ENCODE data around the gene MBP.

MBP gene

GRCh38 chr18:76986406-76986805 lies 146.2 kb downstream of the MBP start:
- Histone ChIP-seq H3K4me1 (ENCODE audit: control insufficient read depth, insufficient read depth, low read length) (no peaks in the 10 kb centered on the region), H3K4me3 (ENCODE audit: low read length) (no peak overlapping the region), H3K27me3 (ENCODE audit: control insufficient read depth, insufficient read depth, low read length) (peaks cover 13% of the 10 kb centered on the region), H3K36me3 (ENCODE audit: insufficient read depth, low read length) (no peaks in the 10 kb centered on the region), H3K4me2 (ENCODE audit: low read length) (no peak overlapping the region), H3K9ac (ENCODE audit: low read depth, low read length) (no peak overlapping the region), H3K9me3 (replicated peaks; ENCODE audit: low read length) (no peaks in the 10 kb centered on the region)

- H3K4me1 ChIP-seq (ENCODE audit: control insufficient read depth, insufficient read depth, low read length) = no peaks in the 10 kb centered on the region
- H3K36me3 ChIP-seq (ENCODE audit: insufficient read depth, low read length) = no peaks in the 10 kb centered on the region
- H3K9me3 ChIP-seq (replicated peaks; ENCODE audit: low read length) = no peaks in the 10 kb centered on the region
- no peak overlapping the region for H3K4me2 ChIP-seq (ENCODE audit: low read length)
- no peak overlapping the region for H3K4me3 ChIP-seq (ENCODE audit: low read length)
- no peak overlapping the region for H3K9ac ChIP-seq (ENCODE audit: low read depth, low read length)
- peaks cover 13% of the 10 kb centered on the region for H3K27me3 ChIP-seq (ENCODE audit: control insufficient read depth, insufficient read depth, low read length)
These were observed 146.7 kb downstream of the MBP start for GRCh38 chr18:76985951-76986236.

GRCh38 chr18:76985156-76985950 lies 147.2 kb downstream of the MBP start:
- Histone ChIP-seq H3K9me3 (replicated peaks; ENCODE audit: low read length) (no peaks in the 10 kb centered on the region), H3K4me3 (ENCODE audit: low read length) (no peak overlapping the region), H3K4me2 (ENCODE audit: low read length) (no peak overlapping the region), H3K9ac (ENCODE audit: low read depth, low read length) (no peak overlapping the region), H3K27me3 (ENCODE audit: control insufficient read depth, insufficient read depth, low read length) (peaks cover 13% of the 10 kb centered on the region), H3K4me1 (ENCODE audit: control insufficient read depth, insufficient read depth, low read length) (no peaks in the 10 kb centered on the region), H3K36me3 (ENCODE audit: insufficient read depth, low read length) (no peaks in the 10 kb centered on the region)

GRCh38 chr18:76984193-76985155 lies 148.1 kb downstream of the MBP start:
- H3K4me3 ChIP-seq (ENCODE audit: low read length) = no peak overlapping the region
- no peaks in the 10 kb centered on the region for H3K4me1 ChIP-seq (ENCODE audit: control insufficient read depth, insufficient read depth, low read length)
- no peaks in the 10 kb centered on the region for H3K36me3 ChIP-seq (ENCODE audit: insufficient read depth, low read length)
- H3K9me3 ChIP-seq (replicated peaks; ENCODE audit: low read length) = no peaks in the 10 kb centered on the region
- no peak overlapping the region for H3K4me2 ChIP-seq (ENCODE audit: low read length)
- H3K9ac ChIP-seq (ENCODE audit: low read depth, low read length) = no peak overlapping the region
- H3K27me3 ChIP-seq (ENCODE audit: control insufficient read depth, insufficient read depth, low read length) = peaks cover 13% of the 10 kb centered on the region

GRCh38 chr18:76983613-76984051 lies 149.0 kb downstream of the MBP start:
- Histone ChIP-seq H3K4me2 (ENCODE audit: low read length) (no peak overlapping the region), H3K9me3 (replicated peaks; ENCODE audit: low read length) (no peaks in the 10 kb centered on the region), H3K4me1 (ENCODE audit: control insufficient read depth, insufficient read depth, low read length) (no peaks in the 10 kb centered on the region), H3K36me3 (ENCODE audit: insufficient read depth, low read length) (no peaks in the 10 kb centered on the region), H3K4me3 (ENCODE audit: low read length) (no peak overlapping the region), H3K9ac (ENCODE audit: low read depth, low read length) (no peak overlapping the region), H3K27me3 (ENCODE audit: control insufficient read depth, insufficient read depth, low read length) (peaks cover 11% of the 10 kb centered on the region)

GRCh38 chr18:76982841-76983583 lies 149.6 kb downstream of the MBP start:
- H3K9me3 ChIP-seq (replicated peaks; ENCODE audit: low read length) = no peaks in the 10 kb centered on the region
- H3K4me2 ChIP-seq (ENCODE audit: low read length) = no peak overlapping the region
- no peak overlapping the region for H3K9ac ChIP-seq (ENCODE audit: low read depth, low read length)
- no peaks in the 10 kb centered on the region for H3K36me3 ChIP-seq (ENCODE audit: insufficient read depth, low read length)
- no peaks in the 10 kb centered on the region for H3K4me1 ChIP-seq (ENCODE audit: control insufficient read depth, insufficient read depth, low read length)
- H3K27me3 ChIP-seq (ENCODE audit: control insufficient read depth, insufficient read depth, low read length) = peaks cover 5% of the 10 kb centered on the region
- no peak overlapping the region for H3K4me3 ChIP-seq (ENCODE audit: low read length)

GRCh38 chr18:76982038-76982437 lies 150.5 kb downstream of the MBP start:
- Histone ChIP-seq H3K36me3 (ENCODE audit: insufficient read depth, low read length) (no peaks in the 10 kb centered on the region), H3K27me3 (ENCODE audit: control insufficient read depth, insufficient read depth, low read length) (peaks cover 3% of the 10 kb centered on the region), H3K9ac (ENCODE audit: low read depth, low read length) (no peak overlapping the region), H3K4me1 (ENCODE audit: control insufficient read depth, insufficient read depth, low read length) (no peaks in the 10 kb centered on the region), H3K4me2 (ENCODE audit: low read length) (no peak overlapping the region), H3K9me3 (replicated peaks; ENCODE audit: low read length) (no peaks in the 10 kb centered on the region), H3K4me3 (ENCODE audit: low read length) (no peak overlapping the region)

- Histone ChIP-seq H3K4me2 (ENCODE audit: low read length) (no peak overlapping the region), H3K4me3 (ENCODE audit: low read length) (no peak overlapping the region), H3K9ac (ENCODE audit: low read depth, low read length) (no peak overlapping the region), H3K36me3 (ENCODE audit: insufficient read depth, low read length) (no peaks in the 10 kb centered on the region), H3K27me3 (ENCODE audit: control insufficient read depth, insufficient read depth, low read length) (peaks cover 3% of the 10 kb centered on the region), H3K4me1 (ENCODE audit: control insufficient read depth, insufficient read depth, low read length) (no peaks in the 10 kb centered on the region), H3K9me3 (replicated peaks; ENCODE audit: low read length) (no peaks in the 10 kb centered on the region)
These were observed 151.1 kb downstream of the MBP start for GRCh38 chr18:76981396-76981968.

GRCh38 chr18:76980663-76981395 lies 151.8 kb downstream of the MBP start:
- no peaks in the 10 kb centered on the region for H3K4me1 ChIP-seq (ENCODE audit: control insufficient read depth, insufficient read depth, low read length)

GRCh38 chr18:76979906-76980305 lies 152.7 kb downstream of the MBP start:
- H3K27me3 ChIP-seq (ENCODE audit: control insufficient read depth, insufficient read depth, low read length) = no peaks in the 10 kb centered on the region
- no peak overlapping the region for H3K4me2 ChIP-seq (ENCODE audit: low read length)
- H3K36me3 ChIP-seq (ENCODE audit: insufficient read depth, low read length) = no peaks in the 10 kb centered on the region
- no peaks in the 10 kb centered on the region for H3K4me1 ChIP-seq (ENCODE audit: control insufficient read depth, insufficient read depth, low read length)
- H3K9me3 ChIP-seq (replicated peaks; ENCODE audit: low read length) = no peaks in the 10 kb centered on the region
- H3K4me3 ChIP-seq (ENCODE audit: low read length) = no peak overlapping the region
- H3K9ac ChIP-seq (ENCODE audit: low read depth, low read length) = no peak overlapping the region

More at GRCh38 chr18:76980663-76981395, 151.8 kb downstream of the MBP start:
- Histone ChIP-seq H3K9me3 (replicated peaks; ENCODE audit: low read length) (no peaks in the 10 kb centered on the region), H3K36me3 (ENCODE audit: insufficient read depth, low read length) (no peaks in the 10 kb centered on the region), H3K27me3 (ENCODE audit: control insufficient read depth, insufficient read depth, low read length) (no peaks in the 10 kb centered on the region), H3K9ac (ENCODE audit: low read depth, low read length) (no peak overlapping the region), H3K4me3 (ENCODE audit: low read length) (no peak overlapping the region), H3K4me2 (ENCODE audit: low read length) (no peak overlapping the region)

Measured in skeletal muscle satellite cell (primary cell).